ENCODE data around the gene ABCC8. TPM values are rescaled to one million over a fixed set of nuclear protein-coding genes. Genes with fewer than 3 reads are reported as not detected.

Gene ABCC8
- total and polyA plus RNA-seq, 10 of the 15 experiments (the other 5 are each of a cell fraction or from before 2014, with no cell fraction given): not detected

GRCh38 chr11:17395554-17395961, 81.1 kb downstream of the ABCC8 start:
- ChIA-PET CTCF (no interaction called here), RAD21 (ENCODE audit: unreplicated experiment) (no interaction called here), POLR2A (no interaction called here), SMC1A (ENCODE audit: uncharacterized antibody, unreplicated experiment) (no interaction called here)
- H3K4me1 ChIP-seq (ENCODE audit: control insufficient read depth, insufficient read depth, low read length): peaks cover 6% of the 10 kb centered on the region
- no peak for FAIRE-seq
- no peak for TF ChIP-seq EP300 (IDR thresholded peaks at IDR 0.05; ENCODE audit: borderline replicate concordance in 1 of 2, control insufficient read depth in 1 of 2, low read depth in 2 of 2, low read length in 2 of 2)
- TF ChIP-seq PAX8 (IDR thresholded peaks at IDR 0.05): no peak
- TF ChIP-seq MAX (IDR thresholded peaks at IDR 0.05; ENCODE audit: low read depth, low read length): no peak
- TF ChIP-seq FOXM1 (IDR thresholded peaks at IDR 0.05; ENCODE audit: low read depth, low read length): no peak
- no peak for TF ChIP-seq CEBPB (IDR thresholded peaks at IDR 0.05; ENCODE audit: borderline replicate concordance in 1 of 2, low read depth in 2 of 2, low read length in 2 of 2)
- no peak for TF ChIP-seq POU2F2 (IDR thresholded peaks at IDR 0.05; ENCODE audit: borderline replicate concordance, low read depth, low read length)
- no peaks in the 10 kb centered on the region for H3K27me3 ChIP-seq (replicated peaks in 1 of 2; ENCODE audit: control insufficient read depth in 2 of 2, insufficient read depth in 2 of 2, low read length in 1 of 2)
- DNase-seq (ENCODE audit: low read depth, low spot score): no peak
- H3K9ac ChIP-seq (ENCODE audit: control insufficient read depth, insufficient read depth, low read length): no peak overlapping the region
- in situ Hi-C loops (cut with MboI) (no loop called here), intact Hi-C loops (cut with micrococcal nuclease; ENCODE audit: unreplicated experiment) (no loop called here)
- H3K79me2 ChIP-seq (ENCODE audit: control insufficient read depth, insufficient read depth, low read length): no peaks in the 10 kb centered on the region
- WGBS (ENCODE audit: insufficient coverage, insufficient replicate concordance, low lambda C conversion rate, missing lambda C conversion rate): 71% methylated on average over 13 of the region's 20 CpGs
- H3K27ac ChIP-seq (ENCODE audit: control insufficient read depth, insufficient read depth): no peak overlapping the region
- H3K4me3 ChIP-seq: no peak overlapping the region
- no peaks in the 10 kb centered on the region for H3K36me3 ChIP-seq (ENCODE audit: control insufficient read depth in 2 of 2, insufficient read depth in 2 of 2, low read length in 1 of 2)
- BruUV-seq (replicated peaks): no TSS peak
- ATAC-seq: no peak
- no peaks in the 10 kb centered on the region for H4K20me1 ChIP-seq (ENCODE audit: control insufficient read depth, insufficient read depth)
- no peak overlapping the region for H2AFZ ChIP-seq (ENCODE audit: control insufficient read depth, low read depth, low read length)
- H3K9me3 ChIP-seq (replicated peaks; ENCODE audit: control insufficient read depth, insufficient read depth, low read length): no peaks in the 10 kb centered on the region
- no peak overlapping the region for H3K4me2 ChIP-seq (ENCODE audit: control insufficient read depth, insufficient read depth)

GRCh38 chr11:17394743-17395390, 81.8 kb downstream of the ABCC8 start:
- CTCF ChIA-PET: interaction anchor here (2.0 kb wide), 1 partner anchor 10 kb away, joined by 5 read pairs; no protein-coding TSS in a partner anchor
- Histone ChIP-seq H3K9me3 (replicated peaks; ENCODE audit: control insufficient read depth, insufficient read depth, low read length) (no peaks in the 10 kb centered on the region), H3K27ac (ENCODE audit: control insufficient read depth, insufficient read depth) (no peak overlapping the region), H4K20me1 (ENCODE audit: control insufficient read depth, insufficient read depth) (no peaks in the 10 kb centered on the region), H3K9ac (ENCODE audit: control insufficient read depth, insufficient read depth, low read length) (no peak overlapping the region), H3K27me3 (replicated peaks in 1 of 2; ENCODE audit: control insufficient read depth in 2 of 2, insufficient read depth in 2 of 2, low read length in 1 of 2) (no peaks in the 10 kb centered on the region), H3K4me2 (ENCODE audit: control insufficient read depth, insufficient read depth) (no peak overlapping the region), H3K4me1 (ENCODE audit: control insufficient read depth, insufficient read depth, low read length) (peaks cover 1% of the 10 kb centered on the region; the same call in 1 of the 2 replicates), H2AFZ (ENCODE audit: control insufficient read depth, low read depth, low read length) (no peak overlapping the region), H3K4me3 (no peak overlapping the region), H3K36me3 (ENCODE audit: control insufficient read depth in 2 of 2, insufficient read depth in 2 of 2, low read length in 1 of 2) (no peaks in the 10 kb centered on the region), H3K79me2 (ENCODE audit: control insufficient read depth, insufficient read depth, low read length) (no peaks in the 10 kb centered on the region)
- SMC1A ChIA-PET (ENCODE audit: uncharacterized antibody, unreplicated experiment): no interaction called here
- DNase-seq (ENCODE audit: low read depth, low spot score): no peak
- intact Hi-C loops (cut with micrococcal nuclease; ENCODE audit: unreplicated experiment) (no loop called here), in situ Hi-C loops (cut with MboI) (no loop called here)
- 32% methylated on average over 10 of the region's 10 CpGs for WGBS (ENCODE audit: insufficient coverage, insufficient replicate concordance, low lambda C conversion rate, missing lambda C conversion rate)
- no peak for ATAC-seq
- POLR2A ChIA-PET: no interaction called here
- no TSS peak for BruUV-seq (replicated peaks)
- RAD21 ChIA-PET (ENCODE audit: unreplicated experiment): no interaction called here
- no peak for FAIRE-seq
- TF ChIP-seq IRF3 (IDR thresholded peaks at IDR 0.05): no peak
- no peak for TF ChIP-seq ZNF592 (IDR thresholded peaks at IDR 0.05)
- TF ChIP-seq CHD4 (IDR thresholded peaks at IDR 0.05): no peak
- TF ChIP-seq SREBF1 (IDR thresholded peaks at IDR 0.05; ENCODE audit: low read length): no peak
